HepG2 (cell line): ENCODE results near the gene MYO7B. TPM values are rescaled to one million over a fixed set of nuclear protein-coding genes. Genes with fewer than 3 reads are reported as not detected.

Source experiments
- ATAC-seq: fragments of 200-7000 bp; cut with Tn5 transposase; 3 replicates; pipeline ENCODE4 v1.9.1; 2020; ENCODE audit warnings: mild to moderate bottlenecking, moderate library complexity
- BruUV-seq: library from RNA; stranded (reverse); fragments of 400-500 nt; replicated peaks from 2 replicates; lab custom pipeline; 2021; lab: Mats Ljungman, UMichigan
- CTCF ChIA-PET: fragments of 300-600 bp; formaldehyde crosslinking; extraction: SDS; loops from one replicate; lab custom pipeline; 2021; ENCODE audit warnings: low total read pairs, inconsistent platforms, low intra/inter-chr PET ratio; lab: Yijun Ruan, JAX
- POLR2A ChIA-PET: fragments of 350-600 bp; sonication (Branson Sonifier 250); formaldehyde crosslinking; loops from one replicate; lab custom pipeline; 2020; ENCODE audit warnings: antibody characterized with exemption, inconsistent platforms; lab: Yijun Ruan, JAX
- DNase-seq: peaks from one replicate; pipeline ENCODE4 v3.0.0-alpha.2; 2015; ENCODE audit warnings: low spot score
- FAIRE-seq: peaks from 3 replicates; lab custom pipeline; 2011; peaks lifted over from hg19 to GRCh38; lab: Jason Lieb, UNC
- H2AFZ ChIP-seq: one replicate; pipeline ENCODE4 v1.6.1; 2011; ENCODE audit warnings: low read length, inconsistent platforms
- H3K27ac ChIP-seq: fragments of 300-600 bp; 3 replicates; pipeline ENCODE4 v1.8.0; 2011; ENCODE audit warnings: mixed run types, mild to moderate bottlenecking, mixed read lengths, low read length, inconsistent platforms; ENCODE audit not compliant: insufficient read depth; ENCODE audit errors: extremely low read length
- H3K27me3 ChIP-seq, 2 experiments: fragments of 200-600 bp in 1 of 2; 2 replicates in 1 of 2; 3 replicates in 1 of 2; pipeline versions ENCODE4 v1.6.0 to v1.8.0; 2011; ENCODE audit warnings: low read length in 2 of 2, mild to moderate bottlenecking in 2 of 2, moderate library complexity in 2 of 2, inconsistent platforms in 1 of 2; ENCODE audit not compliant: insufficient read depth in 2 of 2, control insufficient read depth in 1 of 2
- H3K36me3 ChIP-seq, 2 experiments: fragments of 200-600 bp in 1 of 2; replicated peaks in 1 of 2; 2 replicates in 1 of 2; 3 replicates in 1 of 2; pipeline versions ENCODE4 v1.5.1 to v1.8.0; 2011; ENCODE audit warnings: low read length in 2 of 2, inconsistent platforms in 1 of 2; ENCODE audit not compliant: insufficient read depth in 2 of 2, control insufficient read depth in 1 of 2
- H3K4me1 ChIP-seq: 2 replicates; pipeline ENCODE4 v1.5.1; 2012; ENCODE audit warnings: low read length, inconsistent platforms; ENCODE audit not compliant: insufficient read depth
- H3K4me2 ChIP-seq: 2 replicates; pipeline ENCODE4 v1.6.0; 2011; ENCODE audit warnings: low read depth, low read length, inconsistent platforms
- H3K4me3 ChIP-seq, 3 experiments: fragments of 200-600 bp in 1 of 3; sonication (generic), shearing (Covaris generic) in 1 of 3; replicated peaks in 1 of 3; 2 replicates each; pipeline ENCODE4 v1.5.1; 2011 to 2016; ENCODE audit warnings: low read length in 3 of 3, inconsistent platforms in 2 of 3, low read depth in 2 of 3, mild to moderate bottlenecking in 2 of 3, control low read depth in 1 of 3, mixed read lengths in 1 of 3; ENCODE audit not compliant: insufficient read depth in 1 of 3
- H3K79me2 ChIP-seq: one replicate; pipeline ENCODE4 v1.6.1; 2011; ENCODE audit warnings: low read length, inconsistent platforms; ENCODE audit not compliant: insufficient read depth
- H3K9ac ChIP-seq: 2 replicates; pipeline ENCODE4 v1.6.0; 2011; ENCODE audit warnings: mild to moderate bottlenecking, low read depth, low read length, inconsistent platforms; ENCODE audit not compliant: insufficient read depth
- H3K9me3 ChIP-seq: 2 replicates; pipeline ENCODE4 v1.5.1; 2012; ENCODE audit warnings: mild to moderate bottlenecking, low read length
- H4K20me1 ChIP-seq: 2 replicates; pipeline ENCODE4 v1.6.0; 2011; ENCODE audit warnings: inconsistent platforms, mild to moderate bottlenecking, low read length, moderate library complexity; ENCODE audit not compliant: insufficient read depth
- BRF2 ChIP-seq: sonication (generic); formaldehyde crosslinking; IDR thresholded peaks from 2 replicates; pipeline ENCODE4 v1.8.1; 2022; ENCODE audit warnings: mild to moderate bottlenecking, missing genetic modification reagents
- CCDC6 ChIP-seq: sonication (generic); formaldehyde crosslinking; IDR thresholded peaks from 2 replicates; pipeline ENCODE4 v1.8.1; 2022; ENCODE audit warnings: mild to moderate bottlenecking, missing genetic modification reagents, moderate library complexity
- KDM5A ChIP-seq: fragments of 200-600 bp; sonication (generic); IDR thresholded peaks from 2 replicates; pipeline ENCODE4 v1.7.0; 2018; ENCODE audit warnings: antibody characterized with exemption, mild to moderate bottlenecking, low read length, borderline replicate concordance
- MTF2 ChIP-seq: sonication (generic); formaldehyde crosslinking; IDR thresholded peaks from 2 replicates; pipeline ENCODE4 v1.5.0; 2020; ENCODE audit warnings: missing genetic modification reagents, borderline replicate concordance
- SMAD9 ChIP-seq: sonication (generic); formaldehyde crosslinking; IDR thresholded peaks from 2 replicates; pipeline ENCODE4 v1.5.1; 2020; ENCODE audit warnings: mild to moderate bottlenecking, missing genetic modification reagents
- SPEN ChIP-seq: sonication (generic); formaldehyde crosslinking; IDR thresholded peaks from 2 replicates; pipeline ENCODE4 v1.5.1; 2020; ENCODE audit warnings: low read depth, mild to moderate bottlenecking, missing genetic modification reagents
- TARDBP ChIP-seq: sonication (generic); formaldehyde crosslinking; IDR thresholded peaks from 2 replicates; pipeline ENCODE4 v1.8.0; 2022; ENCODE audit warnings: mild to moderate bottlenecking, missing genetic modification reagents
- ZBTB33 ChIP-seq: sonication (generic); formaldehyde crosslinking; IDR thresholded peaks from 2 replicates; pipeline ENCODE4 v1.4.0; 2020; ENCODE audit warnings: missing genetic modification reagents
- ZFAT ChIP-seq: sonication (generic); formaldehyde crosslinking; conservative IDR thresholded peaks from 2 replicates; pipeline ENCODE4 v1.8.1; 2023; ENCODE audit warnings: missing genetic modification reagents, inconsistent platforms
- ZFP37 ChIP-seq: sonication (generic); formaldehyde crosslinking; IDR thresholded peaks from 2 replicates; pipeline ENCODE4 v1.4.0; 2020; ENCODE audit warnings: missing genetic modification reagents, borderline replicate concordance
- ZNF512B ChIP-seq: sonication (generic); formaldehyde crosslinking; IDR thresholded peaks from 2 replicates; pipeline ENCODE4 v1.5.1; 2020; ENCODE audit warnings: missing genetic modification reagents, mild to moderate bottlenecking, borderline replicate concordance
- ZNF557 ChIP-seq: sonication (generic); formaldehyde crosslinking; IDR thresholded peaks from 2 replicates; pipeline ENCODE4 v1.4.0; 2020; ENCODE audit warnings: missing genetic modification reagents
- WGBS: methylation state at CpG from one replicate; pipeline ENCODE4 v1.1.6; 2017; ENCODE audit warnings: low lambda C conversion rate; 5-methylcytosine and 5-hydroxymethylcytosine counted together
- in situ Hi-C: cut with HindIII; loops from 2 replicates; pipeline ENCODE4 v1.10.0; 2017; ENCODE audit warnings: low pct_unique_long_range_greater_than_20kb; ENCODE audit not compliant: extremely low pct_ligation_motif_present
- intact Hi-C: fragments of 100-400 bp; cut with micrococcal nuclease; formaldehyde crosslinking; loops from one replicate; pipeline ENCODE4 v1.10.0; 2022; ENCODE audit not compliant: unreplicated experiment
- polyA plus RNA-seq, 8 experiments: library from polyadenylated mRNA; depleted of rRNA in 3 of 8; stranded (reverse) in 7 of 8; unstranded in 1 of 8; fragments of >200 nt; fragmentation: Illumina TruSeq in 4 of 8; extraction: Trizol in 4 of 8; gene quantifications; 2 replicates each; pipeline versions ENCODE4 v1.2.1 to v1.2.3, GENCODE V29; 2011 to 2016; ENCODE audit warnings: low read depth in 4 of 8, missing spikeins in 1 of 8, mixed read lengths in 1 of 8; ENCODE audit not compliant: insufficient read depth in 1 of 8
- total RNA-seq, 5 experiments: library from RNA; depleted of rRNA; stranded (reverse); fragments of >200 nt; fragmentation: Illumina TruSeq; extraction: Trizol; gene quantifications; 2 replicates each; pipeline ENCODE4 v1.2.3, GENCODE V29; 2016; ENCODE audit warnings: low read depth in 1 of 5

Gene MYO7B
- total and polyA plus RNA-seq, 2 of the 13 experiments (the other 11 are each of a cell fraction or from before 2014, with no cell fraction given) = not detected

- in situ Hi-C loops (no loop called here), intact Hi-C loops (no loop called here)
- no peaks in the 10 kb centered on the region for H4K20me1 ChIP-seq
- no peak overlapping the region for H3K4me3 ChIP-seq
- no peak for FAIRE-seq
- no peak overlapping the region; the same call in 1 of the 2 replicates for H3K4me2 ChIP-seq
- no peak for DNase-seq
- H2AFZ ChIP-seq = no peak overlapping the region
- BruUV-seq = no TSS peak
- H3K36me3 ChIP-seq = no peaks in the 10 kb centered on the region
- ATAC-seq = no peak
- H3K9ac ChIP-seq = no peak overlapping the region
- 48% methylated on average over 18 of the region's 19 CpGs for WGBS
- POLR2A ChIA-PET = no interaction called here
- no peaks in the 10 kb centered on the region for H3K79me2 ChIP-seq
- peaks cover 31% of the 10 kb centered on the region for H3K4me1 ChIP-seq
- H3K27me3 ChIP-seq = peaks cover 31 to 92% of the 10 kb centered on the region in 2 experiments
- no peak overlapping the region for H3K27ac ChIP-seq
- CTCF ChIA-PET = no interaction called here
- no peaks in the 10 kb centered on the region for H3K9me3 ChIP-seq
- no peak for TF ChIP-seq ZFP37 (CRISPR knock-in tag)
- TF ChIP-seq ZBTB33 = no peak
- TF ChIP-seq MTF2 (CRISPR knock-in tag) = no peak
- no peak for TF ChIP-seq TARDBP (CRISPR knock-in tag)
- no peak for TF ChIP-seq ZNF512B (CRISPR knock-in tag)
- TF ChIP-seq SPEN (CRISPR knock-in tag) = no peak
- TF ChIP-seq ZFAT (CRISPR knock-in tag) = no peak
- TF ChIP-seq ZNF557 (CRISPR knock-in tag) = no peak
- no peak for TF ChIP-seq BRF2 (CRISPR knock-in tag)
- TF ChIP-seq CCDC6 (CRISPR knock-in tag) = no peak
- no peak for TF ChIP-seq KDM5A
- no peak for TF ChIP-seq SMAD9 (CRISPR knock-in tag)
Observed at GRCh38 chr2:127635380-127636237, 100.1 kb downstream of the MYO7B start.
